Measurements from ENCODE around the gene CLEC2D.

- TF ChIP-seq CTCF (IDR thresholded peaks at IDR 0.05): no peak
- TF ChIP-seq POLR2AphosphoS5 (IDR thresholded peaks at IDR 0.05; ENCODE audit: insufficient read depth in 1 of 2, low read depth in 1 of 2): no peak
- TF ChIP-seq POLR2A (IDR thresholded peaks at IDR 0.05): no peak
These were observed 34.4 kb upstream of the CLEC2D start for GRCh38 chr12:9634969-9635754.

All from vagina (tissue), 2 donors.